HG02840 (cell line): ENCODE data around the gene AS3MT.
"Not testable (repeated sequence)": the region's sequence is repeated elsewhere in the genome, so short reads cannot be mapped to it uniquely, and the experiment has no call there.

Experiments
- ATAC-seq: cut with Tn5 transposase; IDR thresholded peaks from one replicate; pipeline ENCODE4 v1.9.1; 2021; ENCODE audit warnings: mild to moderate bottlenecking, moderate library complexity, moderate number of reproducible peaks; ENCODE audit not compliant: unreplicated experiment, low FRiP score

The AS3MT gene

GRCh38 chr10:102917962-102918816 is 48.9 kb downstream of the AS3MT start, which contains the start of gene CNNM2:
CNNM2 (plus strand) TSS chr10:102918294; CDS start chr10:102918481, 187 bp downstream.
- ATAC-seq: peak; percentile 92

DNA sequence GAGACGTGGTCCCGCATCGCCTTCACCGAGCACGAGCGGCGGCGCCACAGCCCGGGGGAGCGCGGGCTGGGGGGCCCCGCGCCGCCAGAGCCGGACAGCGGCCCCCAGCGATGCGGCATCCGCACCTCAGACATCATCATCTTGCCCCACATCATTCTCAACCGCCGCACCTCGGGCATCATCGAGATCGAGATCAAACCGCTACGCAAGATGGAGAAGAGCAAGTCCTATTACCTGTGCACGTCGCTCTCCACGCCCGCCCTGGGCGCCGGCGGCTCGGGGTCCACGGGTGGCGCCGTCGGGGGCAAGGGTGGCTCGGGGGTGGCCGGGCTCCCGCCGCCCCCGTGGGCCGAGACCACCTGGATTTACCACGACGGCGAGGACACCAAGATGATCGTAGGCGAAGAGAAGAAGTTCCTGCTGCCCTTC is 49.6 kb downstream of the AS3MT start:
- no peak for ATAC-seq

DNA sequence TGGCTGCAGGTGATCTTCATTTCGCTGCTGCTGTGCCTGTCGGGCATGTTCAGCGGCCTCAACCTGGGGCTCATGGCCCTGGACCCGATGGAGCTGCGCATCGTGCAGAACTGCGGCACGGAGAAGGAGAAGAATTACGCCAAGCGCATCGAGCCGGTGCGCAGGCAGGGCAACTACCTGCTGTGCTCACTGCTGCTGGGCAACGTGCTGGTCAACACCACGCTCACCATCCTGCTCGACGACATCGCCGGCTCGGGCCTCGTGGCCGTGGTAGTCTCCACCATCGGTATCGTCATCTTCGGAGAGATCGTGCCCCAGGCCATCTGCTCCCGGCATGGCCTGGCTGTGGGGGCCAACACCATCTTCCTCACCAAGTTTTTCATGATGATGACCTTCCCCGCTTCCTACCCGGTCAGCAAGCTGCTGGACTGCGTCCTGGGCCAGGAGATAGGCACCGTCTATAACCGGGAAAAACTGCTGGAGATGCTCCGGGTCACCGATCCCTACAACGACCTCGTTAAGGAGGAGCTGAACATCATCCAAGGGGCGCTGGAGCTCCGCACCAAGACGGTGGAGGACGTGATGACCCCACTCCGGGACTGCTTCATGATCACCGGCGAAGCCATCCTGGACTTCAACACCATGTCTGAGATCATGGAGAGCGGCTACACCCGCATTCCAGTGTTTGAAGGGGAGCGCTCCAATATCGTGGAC is 50.1 kb downstream of the AS3MT start:
- ATAC-seq: no peak

GRCh38 chr10:102919992-102920739 is 50.9 kb downstream of the AS3MT start:
- ATAC-seq: no peak

DNA sequence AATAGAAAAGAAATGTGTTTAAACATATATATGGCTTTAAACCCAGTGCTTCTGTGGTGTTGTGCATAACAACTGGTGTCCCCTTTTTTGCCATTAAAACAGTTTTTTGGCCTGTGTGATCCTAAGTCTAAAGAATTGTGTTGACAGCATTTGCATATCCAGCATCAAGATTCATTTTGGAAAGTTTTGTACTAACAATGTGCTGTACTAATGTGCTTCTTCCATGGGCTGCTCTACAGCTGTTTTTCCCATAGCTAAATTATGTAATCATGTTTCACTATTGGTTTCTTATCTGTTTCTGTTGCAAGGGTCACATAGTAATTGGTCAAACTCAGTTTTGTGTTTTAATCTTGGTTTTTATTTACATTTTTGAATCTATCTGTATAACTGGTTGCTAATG is 54.3 kb downstream of the AS3MT start:
- ATAC-seq: no peak

DNA sequence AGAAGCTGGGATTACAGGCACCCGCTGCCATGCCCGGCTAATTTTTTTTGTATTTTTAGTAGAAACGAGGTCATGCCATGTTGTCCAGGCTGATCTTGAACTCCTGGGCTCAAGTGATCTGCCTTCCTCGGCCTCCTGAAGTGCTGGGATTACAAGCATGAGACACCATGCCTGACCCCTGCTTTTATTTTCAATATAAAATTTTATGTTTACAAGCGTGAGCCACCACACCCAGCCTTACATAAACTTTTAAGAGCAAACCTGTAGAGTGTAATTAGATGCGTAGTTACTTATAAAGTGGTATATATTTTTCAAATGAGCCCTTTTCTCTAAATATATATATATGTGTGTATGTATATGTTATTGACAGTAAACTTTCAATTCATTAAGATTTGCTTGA is 57.6 kb downstream of the AS3MT start:
- ATAC-seq: no peak

DNA sequence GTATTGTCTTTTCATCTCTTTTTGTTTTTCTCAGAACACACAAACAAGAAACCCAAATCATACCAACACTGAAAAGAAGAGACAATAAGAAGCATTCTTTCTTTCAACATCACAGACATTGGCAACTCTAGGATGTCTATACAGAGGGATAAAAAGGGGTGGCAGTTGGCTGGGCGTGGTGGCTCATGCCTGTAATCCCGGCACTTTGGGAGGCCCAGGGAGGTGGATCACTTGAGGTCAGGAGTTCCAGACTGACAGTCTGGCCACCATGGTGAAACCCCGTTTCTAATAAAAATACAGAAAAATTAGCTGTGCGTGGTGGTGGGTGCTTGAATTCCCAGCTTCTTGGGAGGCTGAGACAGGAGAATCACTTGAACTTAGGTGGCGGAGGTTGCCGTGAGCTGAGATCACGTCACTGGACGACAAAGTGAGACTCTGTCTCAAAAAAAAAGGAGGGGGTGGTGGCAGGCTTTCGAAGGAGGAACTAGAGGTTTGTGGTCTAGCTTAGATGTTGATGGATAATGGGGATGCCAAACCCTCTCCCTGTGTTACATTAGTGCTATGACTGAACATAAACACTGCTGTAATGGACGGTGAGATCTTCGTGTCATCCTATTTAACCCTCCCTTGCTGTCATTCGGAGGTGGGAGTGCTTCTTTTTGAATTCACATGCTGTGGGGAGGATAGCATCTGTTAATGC is 58.2 kb downstream of the AS3MT start:
- no peak for ATAC-seq

DNA sequence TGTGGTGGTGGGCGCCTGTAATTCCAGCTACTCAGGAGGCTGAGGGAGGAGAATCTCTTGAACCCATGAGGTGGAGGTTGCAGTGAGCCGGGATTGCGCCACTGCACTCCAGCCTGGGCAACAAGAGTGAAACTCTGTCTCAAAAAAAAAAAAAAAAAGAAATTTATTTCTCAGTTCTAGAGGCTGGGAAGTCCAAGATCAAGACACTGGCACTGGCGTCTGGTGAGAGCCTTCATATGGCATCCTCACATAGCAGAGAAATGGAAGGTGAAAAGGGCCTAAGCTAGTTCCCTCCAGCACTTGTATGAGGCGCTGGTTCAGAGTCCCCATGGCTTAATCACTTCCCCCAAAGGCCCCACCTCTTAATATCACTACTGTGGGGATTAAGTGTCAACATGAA is 59.2 kb downstream of the AS3MT start:
- not testable (repeated sequence) for ATAC-seq

DNA sequence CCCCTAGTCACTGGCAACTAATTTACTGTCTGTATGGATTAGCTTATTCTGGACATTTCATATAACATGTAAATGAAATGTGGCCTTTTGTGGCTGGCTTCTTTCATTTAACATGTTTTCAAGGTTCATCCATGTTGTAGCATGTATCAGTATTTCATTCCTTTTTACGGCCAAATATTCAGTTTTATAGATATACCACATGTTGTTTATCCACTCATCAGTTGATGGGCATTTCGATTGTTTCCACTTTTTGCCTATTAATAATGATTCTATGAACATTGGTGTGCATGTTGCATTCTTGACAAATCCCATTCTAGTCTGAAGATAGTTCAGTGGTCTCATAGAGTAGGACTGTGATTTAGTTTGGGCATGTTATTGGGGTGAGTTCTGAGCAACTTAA is 61.5 kb downstream of the AS3MT start:
- ATAC-seq: no peak

DNA sequence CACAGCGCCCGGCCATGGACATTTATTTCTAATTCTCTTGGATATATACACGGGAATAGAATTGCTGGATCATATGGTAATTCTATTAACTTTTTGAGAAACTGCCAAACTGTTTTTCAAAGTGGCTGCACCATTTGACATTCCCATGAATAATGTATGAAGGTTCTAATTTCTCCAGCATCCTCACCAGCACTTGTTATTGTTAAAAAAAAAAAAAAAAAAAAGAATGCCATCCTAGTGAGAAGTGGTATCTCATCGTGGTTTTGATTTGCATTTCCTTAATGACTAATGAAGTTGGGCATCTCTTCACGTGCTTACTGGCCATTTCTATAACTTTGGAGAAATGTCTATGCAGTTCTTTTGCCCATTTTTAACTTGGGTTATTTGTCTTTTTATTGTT is 62.4 kb downstream of the AS3MT start:
- no peak for ATAC-seq

DNA sequence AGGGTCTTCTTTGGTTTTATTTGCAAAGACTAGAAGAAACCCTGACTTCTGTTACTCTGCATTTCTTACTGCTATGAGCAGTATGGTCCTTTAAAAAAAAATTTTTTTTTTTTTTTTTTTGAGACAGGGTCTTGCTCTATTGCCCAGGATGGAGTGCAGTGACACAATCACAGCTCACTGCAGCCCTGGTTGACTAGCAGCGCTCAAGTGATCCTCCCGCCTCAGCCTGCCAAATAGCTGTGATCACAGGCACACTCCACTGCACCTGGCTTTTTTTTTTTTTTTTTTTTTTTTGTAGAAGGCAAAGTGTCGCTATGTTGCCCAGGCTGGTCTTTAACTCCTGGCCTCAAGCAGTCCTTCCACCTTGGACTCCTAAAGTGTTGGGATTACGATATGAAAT is 66.2 kb downstream of the AS3MT start:
- ATAC-seq: no peak

DNA sequence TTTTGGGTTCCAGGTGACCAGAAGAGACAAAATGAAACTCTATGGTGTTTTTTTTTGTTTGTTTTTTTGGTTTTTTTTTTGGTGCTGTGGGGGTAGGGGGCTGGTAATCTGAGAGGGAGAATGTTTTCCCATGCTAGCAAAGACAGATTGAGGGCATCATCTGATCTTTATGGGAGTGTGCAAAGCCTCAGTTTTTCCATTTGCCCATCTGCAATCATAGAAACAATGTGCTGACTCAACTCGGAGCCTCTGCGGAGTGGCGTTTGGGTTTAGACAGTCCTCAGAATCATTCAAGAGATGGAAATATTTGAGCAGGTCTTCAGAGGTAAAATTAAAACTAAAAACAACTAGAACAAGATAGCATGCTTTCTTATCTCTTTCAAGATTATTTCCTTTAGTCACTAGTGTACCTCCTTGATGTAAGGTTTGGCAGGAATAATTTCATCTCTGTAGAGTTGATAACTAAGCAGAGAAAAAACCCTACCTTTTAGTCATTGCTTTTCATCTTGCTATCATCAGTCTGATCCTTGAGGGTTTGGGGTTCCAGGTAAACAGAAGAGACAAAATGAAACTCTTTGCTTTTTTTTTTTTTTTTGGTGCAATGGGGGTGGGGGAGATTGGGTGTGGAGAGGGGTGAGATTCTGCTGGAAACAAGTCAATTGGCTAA is 66.8 kb downstream of the AS3MT start:
- ATAC-seq: no peak

GRCh38 chr10:102941401-102941800 is 72.1 kb downstream of the AS3MT start:
- ATAC-seq: no peak

DNA sequence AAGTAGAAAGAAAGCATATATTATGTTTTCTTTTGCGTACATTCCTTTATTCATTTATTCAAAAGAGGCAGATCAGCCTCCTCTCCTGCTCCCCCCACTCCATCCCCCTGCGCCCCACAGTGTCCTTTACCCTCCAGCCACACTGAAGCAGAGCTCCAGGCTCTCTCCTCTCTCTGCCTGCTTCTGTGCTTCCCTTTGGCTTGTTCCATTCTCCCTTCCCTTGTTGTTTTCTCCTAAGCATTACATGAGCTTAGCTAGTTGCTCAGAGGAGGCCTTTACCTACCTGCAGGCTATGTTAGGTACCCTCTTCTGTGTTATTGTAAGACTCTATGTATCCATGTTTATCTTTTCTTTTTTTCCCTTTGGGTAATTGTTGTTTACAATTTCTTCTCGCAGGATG is 76.2 kb downstream of the AS3MT start:
- no peak for ATAC-seq

- ATAC-seq: no peak
Measured at GRCh38 chr10:102945962-102946361, 76.7 kb downstream of the AS3MT start.

- ATAC-seq: no peak
Measured at GRCh38 chr10:102946992-102947391, 77.7 kb downstream of the AS3MT start.

GRCh38 chr10:102948176-102948575 is 78.9 kb downstream of the AS3MT start:
- no peak for ATAC-seq

GRCh38 chr10:102948786-102949185 is 79.5 kb downstream of the AS3MT start:
- no peak for ATAC-seq

GRCh38 chr10:102949916-102950315 is 80.6 kb downstream of the AS3MT start:
- ATAC-seq: no peak

- ATAC-seq: no peak
Measured at GRCh38 chr10:102951316-102951715, 82.0 kb downstream of the AS3MT start.
